Measurements from ENCODE around the gene TOB1.

GRCh38 chr17:50906443-50906842, 40.3 kb upstream of the TOB1 start:
- TF ChIP-seq, protein P1, sequence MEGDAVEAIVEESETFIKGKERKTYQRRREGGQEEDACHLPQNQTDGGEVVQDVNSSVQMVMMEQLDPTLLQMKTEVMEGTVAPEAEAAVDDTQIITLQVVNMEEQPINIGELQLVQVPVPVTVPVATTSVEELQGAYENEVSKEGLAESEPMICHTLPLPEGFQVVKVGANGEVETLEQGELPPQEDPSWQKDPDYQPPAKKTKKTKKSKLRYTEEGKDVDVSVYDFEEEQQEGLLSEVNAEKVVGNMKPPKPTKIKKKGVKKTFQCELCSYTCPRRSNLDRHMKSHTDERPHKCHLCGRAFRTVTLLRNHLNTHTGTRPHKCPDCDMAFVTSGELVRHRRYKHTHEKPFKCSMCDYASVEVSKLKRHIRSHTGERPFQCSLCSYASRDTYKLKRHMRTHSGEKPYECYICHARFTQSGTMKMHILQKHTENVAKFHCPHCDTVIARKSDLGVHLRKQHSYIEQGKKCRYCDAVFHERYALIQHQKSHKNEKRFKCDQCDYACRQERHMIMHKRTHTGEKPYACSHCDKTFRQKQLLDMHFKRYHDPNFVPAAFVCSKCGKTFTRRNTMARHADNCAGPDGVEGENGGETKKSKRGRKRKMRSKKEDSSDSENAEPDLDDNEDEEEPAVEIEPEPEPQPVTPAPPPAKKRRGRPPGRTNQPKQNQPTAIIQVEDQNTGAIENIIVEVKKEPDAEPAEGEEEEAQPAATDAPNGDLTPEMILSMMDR (IDR thresholded peaks at IDR 0.05) = no peak
- no peak for TF ChIP-seq POLR2A (IDR thresholded peaks at IDR 0.05)
- no peak for TF ChIP-seq POLR2AphosphoS5 (IDR thresholded peaks at IDR 0.05)
